Small intestine (tissue), 7 donors: ENCODE data around the gene CCDC170. TPM values are rescaled to one million over a fixed set of nuclear protein-coding genes. Genes with fewer than 3 reads are reported as not detected.
A peak's percentile ranks its signal among the peaks of the same experiment; 100 is the strongest.

Experiments
- DNase-seq, 2 donors: peaks; one replicate each; pipeline versions ENCODE4 v3.0.0 to v3.0.0-alpha.2; 2013
- FAIRE-seq: peaks from 2 replicates; lab custom pipeline; 2012; peaks lifted over from hg19 to GRCh38; lab: Jason Lieb, UNC
- H3K27ac ChIP-seq, 3 donors: one replicate each; pipeline ENCODE4 v1.5.1; 2013; ENCODE audit warnings: low read length in 2 of 3, mild to moderate bottlenecking in 2 of 3, control low read depth in 1 of 3, inconsistent platforms in 1 of 3, low read depth in 1 of 3, moderate library complexity in 1 of 3
- H3K27me3 ChIP-seq, 3 donors: one replicate each; pipeline ENCODE4 v1.6.1; 2013; ENCODE audit warnings: low read length in 3 of 3, inconsistent platforms in 1 of 3; ENCODE audit not compliant: control insufficient read depth in 3 of 3, insufficient read depth in 3 of 3
- H3K36me3 ChIP-seq, 3 donors: one replicate each; pipeline ENCODE4 v1.6.1; 2013; ENCODE audit warnings: low read length in 3 of 3, inconsistent platforms in 1 of 3, low read depth in 1 of 3, mild to moderate bottlenecking in 1 of 3, moderate library complexity in 1 of 3; ENCODE audit not compliant: control insufficient read depth in 3 of 3, insufficient read depth in 2 of 3
- H3K4me1 ChIP-seq, 3 donors: one replicate each; pipeline ENCODE4 v1.6.1; 2013; ENCODE audit warnings: low read length in 2 of 3, inconsistent platforms in 1 of 3, low read depth in 1 of 3, mild to moderate bottlenecking in 1 of 3, moderate library complexity in 1 of 3; ENCODE audit not compliant: control insufficient read depth in 3 of 3, insufficient read depth in 2 of 3
- H3K4me3 ChIP-seq, 3 donors: one replicate each; pipeline ENCODE4 v1.5.1; 2013; ENCODE audit warnings: low read length in 3 of 3, control low read depth in 1 of 3, inconsistent platforms in 1 of 3, low read depth in 1 of 3, mild to moderate bottlenecking in 1 of 3, moderate library complexity in 1 of 3
- H3K9me3 ChIP-seq, 2 donors: one replicate each; pipeline ENCODE4 v1.6.1; 2013; ENCODE audit warnings: low read depth in 1 of 2, low read length in 1 of 2; ENCODE audit not compliant: control insufficient read depth in 2 of 2, insufficient read depth in 1 of 2
- WGBS, 3 donors: extraction: QIAGEN DNeasy Blood & Tissue Kit; methylation state at CpG; one replicate each; pipeline ENCODE4 v1.1.7; 2013; 5-methylcytosine and 5-hydroxymethylcytosine counted together
- polyA plus RNA-seq, 4 donors: library from polyadenylated mRNA; stranded (reverse) in 3 of 4; unstranded in 1 of 4; fragments of 200-250 nt in 3 of 4; fragments of 120-200 nt in 1 of 4; gene quantifications; one replicate each; pipeline versions ENCODE4 v1.2.1 to v1.2.3, GENCODE V29; 2013
- donor health status: healthy with polysubstance abuse.
- donor health status: control.
- donor health status: control.
- donor health status: Bipolar disorder and iron deficiency.
- donor health status: healthy.

CCDC170 gene
- polyA plus RNA-seq, 4 donors, result 0.21 to 3.1 (median 2.3) TPM

GRCh38 chr6:151482290-151482689 lies 11.5 kb upstream of the CCDC170 start:
- no peak overlapping the region for H3K27ac ChIP-seq
- FAIRE-seq, result no peak

GRCh38 chr6:151483994-151484393 lies 9.8 kb upstream of the CCDC170 start:
- H3K4me3 ChIP-seq, result no peak overlapping the region
- FAIRE-seq (peak; percentile 39), DNase-seq (peak; percentile 52 to 71)
- peak overlapping the region in 1 of 3 donors; percentile 17 for H3K27ac ChIP-seq
- H3K9me3 ChIP-seq, result no peaks in the 10 kb centered on the region
- no peaks in the 10 kb centered on the region for H3K36me3 ChIP-seq
- peaks cover 0 to 3% (median 0%) of the 10 kb centered on the region in 3 donors for H3K4me1 ChIP-seq
- no peaks in the 10 kb centered on the region for H3K27me3 ChIP-seq

More at GRCh38 chr6:151482290-151482689, 11.5 kb upstream of the CCDC170 start:
- H3K27me3 ChIP-seq, result no peaks in the 10 kb centered on the region
- peaks cover 0 to 3% (median 0%) of the 10 kb centered on the region in 3 donors for H3K4me1 ChIP-seq
- DNase-seq, result no peak
- H3K9me3 ChIP-seq, result no peaks in the 10 kb centered on the region
- 46 to 70% (median 64%) methylated on average over 5 of the region's 5 CpGs for WGBS, 3 donors
- H3K4me3 ChIP-seq, result no peak overlapping the region
- no peaks in the 10 kb centered on the region for H3K36me3 ChIP-seq

- peaks cover 0 to 3% (median 0%) of the 10 kb centered on the region in 3 donors for H3K4me1 ChIP-seq
- H3K4me3 ChIP-seq, result no peak overlapping the region
- no peak for FAIRE-seq
- no peaks in the 10 kb centered on the region for H3K36me3 ChIP-seq
- H3K9me3 ChIP-seq, result no peaks in the 10 kb centered on the region
- H3K27me3 ChIP-seq, result peaks cover 0 to 11% (median 0%) of the 10 kb centered on the region in 3 donors
- 54 to 61% (median 56%) methylated on average over 2 of the region's 2 CpGs for WGBS, 3 donors
- no peak for DNase-seq
- H3K27ac ChIP-seq, result no peak overlapping the region
Measured at GRCh38 chr6:151488226-151488625, 5.6 kb upstream of the CCDC170 start.

GRCh38 chr6:151490996-151491395 lies 2.8 kb upstream of the CCDC170 start:
- H3K4me3 ChIP-seq, result no peak overlapping the region
- no peaks in the 10 kb centered on the region for H3K9me3 ChIP-seq
- H3K4me1 ChIP-seq, result peaks cover 0 to 3% (median 0%) of the 10 kb centered on the region in 3 donors
- H3K36me3 ChIP-seq, result no peaks in the 10 kb centered on the region
- H3K27ac ChIP-seq, result no peak overlapping the region
- 73 to 87% (median 76%) methylated on average over 7 of the region's 7 CpGs for WGBS, 3 donors
- DNase-seq, result no peak
- no peak for FAIRE-seq
- H3K27me3 ChIP-seq, result peaks cover 0 to 25% (median 2%) of the 10 kb centered on the region in 3 donors

GRCh38 chr6:151493161-151493803 lies 535 bp upstream of the CCDC170 start:
- H3K9me3 ChIP-seq, result no peaks in the 10 kb centered on the region
- H3K4me3 ChIP-seq, result peak overlapping the region in 2 of 3 donors; percentile 40 to 49
- H3K36me3 ChIP-seq, result no peaks in the 10 kb centered on the region
- H3K4me1 ChIP-seq, result peaks cover 0 to 6% (median 2%) of the 10 kb centered on the region in 3 donors
- DNase-seq (no peak), FAIRE-seq (no peak)
- WGBS, 3 donors, result 23 to 44% (median 39%) methylated on average over 16 of the region's 16 CpGs
- no peak overlapping the region for H3K27ac ChIP-seq
- H3K27me3 ChIP-seq, result peaks cover 0 to 25% (median 2%) of the 10 kb centered on the region in 3 donors

GRCh38 chr6:151494235-151494935 lies 568 bp downstream of the CCDC170 start:
- no peak for FAIRE-seq
- H3K27me3 ChIP-seq, result peaks cover 0 to 25% (median 2%) of the 10 kb centered on the region in 3 donors
- peak overlapping the region in 2 of 3 donors; percentile 33 to 57 for H3K27ac ChIP-seq
- peak; percentile 43 to 75 for DNase-seq
- WGBS, 3 donors, result 1% methylated on average over 41 to 43 of the region's 43 CpGs
- peak overlapping the region; percentile 38 to 49 (median 40) for H3K4me3 ChIP-seq
- peaks cover 0 to 6% (median 2%) of the 10 kb centered on the region in 3 donors for H3K4me1 ChIP-seq
- H3K36me3 ChIP-seq, result no peaks in the 10 kb centered on the region
- no peaks in the 10 kb centered on the region for H3K9me3 ChIP-seq

- Histone ChIP-seq H3K4me1 (peaks cover 0 to 6% (median 2%) of the 10 kb centered on the region in 3 donors), H3K4me3 (peak overlapping the region in 2 of 3 donors; percentile 40 to 49), H3K27me3 (peaks cover 0 to 25% (median 2%) of the 10 kb centered on the region in 3 donors), H3K9me3 (no peaks in the 10 kb centered on the region), H3K27ac (peak overlapping the region in 1 of 3 donors; percentile 57), H3K36me3 (no peaks in the 10 kb centered on the region)
- DNase-seq (no peak), FAIRE-seq (no peak)
- WGBS, 3 donors, result 16 to 43% (median 28%) methylated on average over 4 of the region's 4 CpGs
Measured at GRCh38 chr6:151494936-151495320, 1.1 kb downstream of the CCDC170 start.

- peaks cover 0 to 25% (median 2%) of the 10 kb centered on the region in 3 donors for H3K27me3 ChIP-seq
- DNase-seq (no peak), FAIRE-seq (no peak)
- H3K4me1 ChIP-seq, result peaks cover 0 to 6% (median 2%) of the 10 kb centered on the region in 3 donors
- WGBS, 3 donors, result 84 to 90% (median 88%) methylated on average over 9 of the region's 9 CpGs
- H3K27ac ChIP-seq, result no peak overlapping the region
- no peak overlapping the region for H3K4me3 ChIP-seq
- H3K9me3 ChIP-seq, result no peaks in the 10 kb centered on the region
- no peaks in the 10 kb centered on the region for H3K36me3 ChIP-seq
Measured at GRCh38 chr6:151495380-151495779, 1.6 kb downstream of the CCDC170 start.
